Ishikawa (cell line): Measurements from ENCODE around the gene VTI1A.

Experiments
- CREB1 ChIP-seq: IDR thresholded peaks from 2 replicates; pipeline ENCODE4 v1.6.1; 2012; ENCODE audit warnings: low read depth
- EP300 ChIP-seq: IDR thresholded peaks from 2 replicates; pipeline ENCODE4 v1.6.1; 2012; ENCODE audit warnings: borderline replicate concordance
- TAF1 ChIP-seq: IDR thresholded peaks from 2 replicates; pipeline ENCODE4 v1.6.1; 2012; ENCODE audit warnings: low read depth, mild to moderate bottlenecking
- TCF12 ChIP-seq: IDR thresholded peaks from 2 replicates; pipeline ENCODE4 v1.6.1; 2012; ENCODE audit warnings: low read depth
- TEAD4 ChIP-seq: IDR thresholded peaks from 2 replicates; pipeline ENCODE4 v1.6.1; 2012
- YY1 ChIP-seq: IDR thresholded peaks from 2 replicates; pipeline ENCODE4 v1.6.1; 2012; ENCODE audit warnings: low read depth
- TF ChIP-seq, protein P1 (sequence below): IDR thresholded peaks from 2 replicates; pipeline ENCODE4 v1.6.1; 2012; ENCODE audit warnings: low read depth, mild to moderate bottlenecking

- TF ChIP-seq YY1 (no peak), TAF1 (no peak), EP300 (no peak), TEAD4 (no peak), CREB1 (no peak), TCF12 (no peak)
- TF ChIP-seq, protein P1, sequence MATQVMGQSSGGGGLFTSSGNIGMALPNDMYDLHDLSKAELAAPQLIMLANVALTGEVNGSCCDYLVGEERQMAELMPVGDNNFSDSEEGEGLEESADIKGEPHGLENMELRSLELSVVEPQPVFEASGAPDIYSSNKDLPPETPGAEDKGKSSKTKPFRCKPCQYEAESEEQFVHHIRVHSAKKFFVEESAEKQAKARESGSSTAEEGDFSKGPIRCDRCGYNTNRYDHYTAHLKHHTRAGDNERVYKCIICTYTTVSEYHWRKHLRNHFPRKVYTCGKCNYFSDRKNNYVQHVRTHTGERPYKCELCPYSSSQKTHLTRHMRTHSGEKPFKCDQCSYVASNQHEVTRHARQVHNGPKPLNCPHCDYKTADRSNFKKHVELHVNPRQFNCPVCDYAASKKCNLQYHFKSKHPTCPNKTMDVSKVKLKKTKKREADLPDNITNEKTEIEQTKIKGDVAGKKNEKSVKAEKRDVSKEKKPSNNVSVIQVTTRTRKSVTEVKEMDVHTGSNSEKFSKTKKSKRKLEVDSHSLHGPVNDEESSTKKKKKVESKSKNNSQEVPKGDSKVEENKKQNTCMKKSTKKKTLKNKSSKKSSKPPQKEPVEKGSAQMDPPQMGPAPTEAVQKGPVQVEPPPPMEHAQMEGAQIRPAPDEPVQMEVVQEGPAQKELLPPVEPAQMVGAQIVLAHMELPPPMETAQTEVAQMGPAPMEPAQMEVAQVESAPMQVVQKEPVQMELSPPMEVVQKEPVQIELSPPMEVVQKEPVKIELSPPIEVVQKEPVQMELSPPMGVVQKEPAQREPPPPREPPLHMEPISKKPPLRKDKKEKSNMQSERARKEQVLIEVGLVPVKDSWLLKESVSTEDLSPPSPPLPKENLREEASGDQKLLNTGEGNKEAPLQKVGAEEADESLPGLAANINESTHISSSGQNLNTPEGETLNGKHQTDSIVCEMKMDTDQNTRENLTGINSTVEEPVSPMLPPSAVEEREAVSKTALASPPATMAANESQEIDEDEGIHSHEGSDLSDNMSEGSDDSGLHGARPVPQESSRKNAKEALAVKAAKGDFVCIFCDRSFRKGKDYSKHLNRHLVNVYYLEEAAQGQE: no peak
Observed at GRCh38 chr10:112679392-112679791, 232.4 kb downstream of the VTI1A start.
